NAMALWA (cell line): ENCODE measurements around the gene INPP5K.

Experiments used
- DNase-seq: peaks from one replicate; pipeline ENCODE4 v3.0.0-alpha.2; 2015; ENCODE audit warnings: low spot score

Gene INPP5K

GRCh38 chr17:1485423-1486376, 30.7 kb downstream of the INPP5K start:
- peak; percentile 37 for DNase-seq

- peak; percentile 81 for DNase-seq
These were observed 31.6 kb downstream of the INPP5K start for GRCh38 chr17:1484676-1485422.

GRCh38 chr17:1484060-1484535, 32.3 kb downstream of the INPP5K start:
- DNase-seq = no peak

- DNase-seq = no peak
These were observed 33.7 kb downstream of the INPP5K start for GRCh38 chr17:1482680-1483079.

- DNase-seq = no peak
These were observed 34.7 kb downstream of the INPP5K start for GRCh38 chr17:1481736-1482135.

- no peak for DNase-seq
These were observed 35.5 kb downstream of the INPP5K start for GRCh38 chr17:1480747-1481465.

- no peak for DNase-seq
These were observed 38.0 kb downstream of the INPP5K start for GRCh38 chr17:1478418-1478817.

- no peak for DNase-seq
These were observed 41.0 kb downstream of the INPP5K start for GRCh38 chr17:1475321-1475854.

- DNase-seq = peak; percentile 50
These were observed 41.8 kb downstream of the INPP5K start for GRCh38 chr17:1474402-1475189.

GRCh38 chr17:1473841-1474240, 42.6 kb downstream of the INPP5K start:
- peak; percentile 60 for DNase-seq

GRCh38 chr17:1473170-1473569, 43.2 kb downstream of the INPP5K start:
- DNase-seq = peak; percentile 19

- no peak for DNase-seq
These were observed 44.2 kb downstream of the INPP5K start for GRCh38 chr17:1471911-1472821.

- no peak for DNase-seq
These were observed 44.9 kb downstream of the INPP5K start for GRCh38 chr17:1471490-1471889.

GRCh38 chr17:1470755-1471462, 45.5 kb downstream of the INPP5K start:
- no peak for DNase-seq

GRCh38 chr17:1470071-1470754, 46.2 kb downstream of the INPP5K start:
- DNase-seq = no peak

GRCh38 chr17:1469231-1469852, 47.1 kb downstream of the INPP5K start:
- no peak for DNase-seq

GRCh38 chr17:1467898-1468492, 48.4 kb downstream of the INPP5K start:
- no peak for DNase-seq

GRCh38 chr17:1467258-1467657, 49.2 kb downstream of the INPP5K start:
- DNase-seq = no peak
